GM10266 (cell line): ENCODE measurements around the gene KIRREL2.
"Not testable (repeated sequence)": the region's sequence is repeated elsewhere in the genome, so short reads cannot be mapped to it uniquely, and the experiment has no call there.

Experiments used
- DNase-seq: peaks from one replicate; pipeline ENCODE4 v3.0.0; 2012; ENCODE audit errors: extremely low spot score
- TF ChIP-seq, protein P1 (sequence below): IDR thresholded peaks from 2 replicates; pipeline ENCODE4 v1.5.1; 2012; ENCODE audit warnings: mild to moderate bottlenecking, low read depth; ENCODE audit not compliant: control insufficient read depth, insufficient read depth; ENCODE audit errors: missing control alignments

KIRREL2 gene

DNA sequence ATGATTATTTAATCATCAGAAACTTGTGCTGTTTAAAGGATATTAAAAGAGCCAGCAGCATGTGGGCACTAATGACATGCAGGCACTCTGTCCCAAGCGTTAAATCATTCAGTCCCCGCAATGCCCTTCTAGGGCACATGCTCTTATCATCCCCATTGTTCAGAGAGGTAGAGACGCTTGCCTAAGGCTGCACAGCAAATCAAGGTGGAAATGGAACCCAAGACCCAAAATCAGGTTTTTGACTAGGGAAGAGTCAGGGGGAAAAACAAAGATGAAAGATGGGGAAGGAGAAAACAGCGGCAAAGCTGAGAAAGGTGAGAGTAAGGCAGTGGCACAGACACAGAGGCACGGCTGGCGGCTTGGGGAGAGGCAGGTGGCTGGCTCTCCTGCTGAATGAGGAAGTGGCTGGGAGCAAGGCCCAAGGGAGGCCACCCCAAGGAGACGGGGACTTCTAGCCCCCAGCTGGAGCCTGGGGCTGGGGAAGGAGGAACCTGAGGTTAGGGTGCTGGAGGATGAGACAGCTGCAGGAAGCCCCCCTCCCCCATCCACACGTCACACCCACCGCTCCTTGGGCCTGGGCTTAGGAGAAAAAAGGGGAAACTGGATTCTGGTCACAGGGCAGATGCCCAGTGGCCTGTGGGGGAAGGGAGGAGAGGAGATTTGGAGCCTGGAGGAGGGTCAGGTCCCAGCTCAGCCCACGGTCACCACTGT is 52.4 kb downstream of the KIRREL2 start:
- TF ChIP-seq, protein P1, sequence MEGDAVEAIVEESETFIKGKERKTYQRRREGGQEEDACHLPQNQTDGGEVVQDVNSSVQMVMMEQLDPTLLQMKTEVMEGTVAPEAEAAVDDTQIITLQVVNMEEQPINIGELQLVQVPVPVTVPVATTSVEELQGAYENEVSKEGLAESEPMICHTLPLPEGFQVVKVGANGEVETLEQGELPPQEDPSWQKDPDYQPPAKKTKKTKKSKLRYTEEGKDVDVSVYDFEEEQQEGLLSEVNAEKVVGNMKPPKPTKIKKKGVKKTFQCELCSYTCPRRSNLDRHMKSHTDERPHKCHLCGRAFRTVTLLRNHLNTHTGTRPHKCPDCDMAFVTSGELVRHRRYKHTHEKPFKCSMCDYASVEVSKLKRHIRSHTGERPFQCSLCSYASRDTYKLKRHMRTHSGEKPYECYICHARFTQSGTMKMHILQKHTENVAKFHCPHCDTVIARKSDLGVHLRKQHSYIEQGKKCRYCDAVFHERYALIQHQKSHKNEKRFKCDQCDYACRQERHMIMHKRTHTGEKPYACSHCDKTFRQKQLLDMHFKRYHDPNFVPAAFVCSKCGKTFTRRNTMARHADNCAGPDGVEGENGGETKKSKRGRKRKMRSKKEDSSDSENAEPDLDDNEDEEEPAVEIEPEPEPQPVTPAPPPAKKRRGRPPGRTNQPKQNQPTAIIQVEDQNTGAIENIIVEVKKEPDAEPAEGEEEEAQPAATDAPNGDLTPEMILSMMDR = no peak
- peak; percentile 52 for DNase-seq

DNA sequence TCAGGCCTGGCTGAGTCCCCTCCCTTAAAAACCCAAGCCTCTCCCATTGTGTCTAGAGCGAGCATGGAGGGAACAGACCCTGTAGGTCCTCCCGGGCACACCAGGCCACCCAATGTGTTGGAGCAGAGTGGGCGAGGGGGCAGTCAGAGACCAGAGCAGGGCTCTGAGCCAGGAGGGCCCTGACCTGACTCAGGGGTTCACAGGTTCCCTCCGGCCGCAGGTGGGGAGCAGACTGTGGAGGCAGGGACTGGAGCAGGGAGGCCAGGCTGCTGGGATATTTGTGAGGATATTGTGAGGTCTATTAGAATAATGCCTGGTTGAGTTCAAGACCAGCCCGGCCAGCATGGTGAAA is 52.9 kb downstream of the KIRREL2 start:
- DNase-seq = peak; percentile 10
- TF ChIP-seq, protein P1 = no peak

DNA sequence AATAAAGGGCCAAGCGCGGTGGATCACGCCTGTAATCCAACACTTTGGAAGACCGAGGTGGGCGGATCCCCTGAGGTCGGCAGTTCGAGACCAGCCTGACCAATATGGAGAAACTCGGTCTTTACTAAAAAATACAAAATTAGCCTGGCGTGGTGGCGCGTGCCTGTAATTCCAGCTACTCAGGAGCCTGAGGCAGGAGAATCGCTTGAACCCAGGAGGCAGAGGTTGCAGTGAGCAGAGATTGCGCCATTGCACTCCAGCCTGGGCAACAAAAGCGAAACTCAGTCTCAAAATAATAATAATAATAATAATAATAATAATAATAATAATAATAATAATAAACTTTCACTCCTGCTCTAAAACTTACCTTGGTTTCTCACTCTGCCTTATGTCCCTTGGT is 53.6 kb downstream of the KIRREL2 start:
- not testable (repeated sequence) for DNase-seq

DNA sequence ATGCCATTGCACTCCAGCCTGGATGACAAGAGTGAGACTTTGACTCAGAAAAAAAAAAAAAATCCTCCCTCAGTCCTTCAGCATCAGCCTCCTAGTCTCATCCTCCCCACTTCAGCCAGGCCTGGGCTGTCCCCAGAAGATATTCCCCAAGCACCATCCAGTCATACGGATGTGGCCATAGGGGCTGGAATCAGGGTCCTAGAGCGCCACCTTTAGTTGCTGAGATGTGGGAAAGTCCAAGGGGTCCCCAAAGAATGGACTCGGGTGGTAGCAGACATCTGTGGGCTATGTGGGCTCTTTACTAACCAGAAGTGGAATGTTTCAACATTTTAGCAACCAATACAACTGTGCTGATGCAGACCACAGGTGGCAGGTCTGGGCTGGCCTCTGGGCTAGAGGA is 54.5 kb downstream of the KIRREL2 start:
- TF ChIP-seq, protein P1 = no peak
- DNase-seq = peak; percentile 4

DNA sequence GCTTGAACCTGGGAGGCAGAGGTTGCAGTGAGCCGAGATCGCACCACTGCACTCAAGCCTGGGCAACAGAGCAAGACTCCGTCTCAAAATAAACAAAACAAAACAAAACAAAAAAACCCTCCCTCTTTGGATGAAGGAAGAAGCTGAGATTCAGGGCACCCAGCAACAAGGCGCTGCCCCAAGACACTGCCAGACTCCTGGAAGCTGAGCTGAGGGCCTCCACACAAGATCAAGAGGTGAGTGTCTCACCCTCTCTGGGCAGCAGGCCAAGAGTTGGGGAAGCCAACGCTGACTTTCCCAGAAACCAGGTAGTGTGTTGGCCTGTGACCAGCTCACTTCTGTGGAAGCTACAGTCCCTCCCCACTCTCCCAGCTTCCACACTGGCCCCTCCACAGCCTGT is 55.1 kb downstream of the KIRREL2 start:
- DNase-seq = peak; percentile 5
- TF ChIP-seq, protein P1 = no peak

DNA sequence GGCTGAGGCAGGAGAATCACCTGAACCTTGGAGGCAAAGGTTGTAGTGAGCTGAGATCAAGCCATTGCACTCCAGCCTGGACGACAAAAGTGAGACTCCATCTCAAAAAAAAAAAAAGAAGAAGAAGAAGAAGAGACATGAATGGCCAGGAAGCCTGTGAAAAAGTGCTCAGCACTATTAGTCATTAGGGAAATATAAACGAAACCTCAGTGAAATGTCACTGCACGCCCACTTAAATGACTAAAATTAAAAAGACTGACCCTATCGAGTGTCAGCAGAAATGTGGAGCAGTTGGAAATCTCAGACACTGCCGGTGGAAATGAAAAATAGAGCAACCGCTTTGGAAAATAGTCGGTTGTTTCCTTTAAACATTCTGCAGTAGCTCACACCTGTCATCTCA is 56.9 kb downstream of the KIRREL2 start:
- TF ChIP-seq, protein P1 = no peak
- peak; percentile 35 for DNase-seq

DNA sequence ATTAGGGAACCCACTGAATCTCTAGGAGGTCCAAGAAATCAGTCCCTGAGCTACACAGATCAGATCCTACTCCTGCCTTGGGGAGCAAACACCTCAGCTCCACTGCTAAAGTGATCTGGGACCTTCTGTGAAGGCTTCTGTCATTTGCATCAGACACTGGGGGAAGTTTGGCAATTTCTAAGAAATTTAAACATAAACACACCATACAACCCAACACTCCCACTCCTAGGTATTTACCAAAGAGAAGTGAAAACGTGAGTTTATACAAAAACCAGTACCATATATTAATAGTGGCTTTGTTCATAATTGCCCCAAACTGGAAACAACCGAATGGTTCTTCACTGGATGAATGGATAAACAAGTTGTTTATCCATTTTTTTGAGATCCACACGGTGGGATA is 58.7 kb downstream of the KIRREL2 start:
- DNase-seq = peak; percentile 20
- TF ChIP-seq, protein P1 = no peak
